GM19099 (cell line): ENCODE results near the gene TMEM272.

Experiments used
- POLR2A ChIP-seq: IDR thresholded peaks from 3 replicates; pipeline ENCODE4 v1.6.1; 2011; ENCODE audit warnings: low read depth; ENCODE audit not compliant: insufficient read length; ENCODE audit errors: extremely low read depth

The TMEM272 gene

GRCh38 chr13:51838240-51838846 lies 6.6 kb downstream of the TMEM272 start:
- TF ChIP-seq POLR2A = no peak

DNA sequence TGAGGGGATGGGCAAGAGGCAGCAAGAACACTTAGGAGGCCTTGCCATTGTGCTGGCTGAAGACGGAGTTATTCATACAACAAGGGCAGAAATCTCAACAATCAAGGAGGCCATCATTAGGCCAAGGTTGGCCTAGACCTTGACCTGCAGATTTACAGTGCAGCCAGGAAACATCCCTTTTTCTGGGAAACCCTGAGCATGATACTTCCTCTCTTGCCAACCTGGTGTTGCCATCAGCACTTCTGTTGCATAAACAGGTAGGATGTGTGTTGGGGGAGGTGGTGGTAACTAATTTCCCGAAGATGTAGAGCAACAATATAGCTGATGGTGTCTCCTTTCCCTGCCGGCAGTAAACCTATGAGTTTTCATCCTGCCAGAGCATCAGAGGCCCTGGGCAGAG lies 8.0 kb downstream of the TMEM272 start:
- TF ChIP-seq POLR2A = no peak

GRCh38 chr13:51834581-51835171 lies 10.3 kb downstream of the TMEM272 start:
- TF ChIP-seq POLR2A = no peak

- TF ChIP-seq POLR2A = no peak
Measured at GRCh38 chr13:51833980-51834379, 11.0 kb downstream of the TMEM272 start.

DNA sequence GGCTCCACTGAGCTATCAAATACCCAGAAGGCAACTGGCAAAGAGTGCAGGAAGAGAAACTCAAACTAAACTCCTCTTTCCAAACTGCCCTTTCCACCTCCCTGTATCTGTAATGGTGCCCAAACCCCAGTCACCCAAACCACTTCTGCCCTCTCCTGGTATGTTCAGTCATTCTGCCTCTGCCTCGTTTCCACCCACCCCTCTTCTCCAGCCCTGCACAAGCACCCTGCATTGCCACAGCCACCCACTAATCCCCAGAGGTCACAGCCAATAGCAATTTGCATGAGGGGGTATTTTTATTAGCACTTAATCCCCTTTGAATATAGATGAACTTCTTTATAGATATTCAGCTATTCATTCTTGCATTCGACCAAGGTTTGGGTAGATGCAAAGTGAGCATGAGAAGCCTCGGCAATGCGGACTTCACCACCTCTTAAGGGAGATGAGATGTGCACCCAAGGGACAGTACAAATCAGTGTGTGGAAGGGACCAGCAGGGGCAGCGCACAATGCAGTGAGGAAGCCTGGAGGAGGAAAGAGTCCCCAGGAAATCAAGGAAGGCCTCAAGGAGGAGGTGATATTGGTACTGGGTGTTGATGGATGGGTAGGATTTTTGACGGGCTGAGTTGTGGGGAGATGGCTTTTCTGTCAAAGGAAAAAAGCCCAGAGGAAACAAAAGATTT lies 12.4 kb downstream of the TMEM272 start:
- no peak for TF ChIP-seq POLR2A

DNA sequence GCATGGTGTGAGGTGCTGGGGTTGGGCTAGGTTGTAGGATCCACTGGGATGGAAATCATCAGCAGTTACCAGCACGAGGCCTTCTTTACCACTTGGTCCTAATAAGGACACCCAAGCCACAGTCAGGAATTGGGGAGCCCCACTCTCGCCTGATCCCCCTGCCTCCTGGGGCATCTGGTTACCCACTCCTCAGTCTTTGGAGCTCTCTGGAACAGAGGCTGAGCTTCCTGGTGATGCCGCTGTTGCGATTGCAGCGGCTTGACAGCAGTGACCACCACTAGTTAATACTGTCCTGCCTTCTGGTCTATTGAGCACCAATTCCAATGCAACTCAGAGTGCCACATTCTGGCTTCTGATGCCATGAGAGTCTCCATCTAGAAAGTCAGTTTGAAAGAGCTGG lies 13.5 kb downstream of the TMEM272 start:
- no peak for TF ChIP-seq POLR2A

GRCh38 chr13:51829568-51829899 lies 15.4 kb downstream of the TMEM272 start:
- TF ChIP-seq POLR2A = no peak

- TF ChIP-seq POLR2A = no peak
Measured at GRCh38 chr13:51828730-51829567, 16.0 kb downstream of the TMEM272 start.

DNA sequence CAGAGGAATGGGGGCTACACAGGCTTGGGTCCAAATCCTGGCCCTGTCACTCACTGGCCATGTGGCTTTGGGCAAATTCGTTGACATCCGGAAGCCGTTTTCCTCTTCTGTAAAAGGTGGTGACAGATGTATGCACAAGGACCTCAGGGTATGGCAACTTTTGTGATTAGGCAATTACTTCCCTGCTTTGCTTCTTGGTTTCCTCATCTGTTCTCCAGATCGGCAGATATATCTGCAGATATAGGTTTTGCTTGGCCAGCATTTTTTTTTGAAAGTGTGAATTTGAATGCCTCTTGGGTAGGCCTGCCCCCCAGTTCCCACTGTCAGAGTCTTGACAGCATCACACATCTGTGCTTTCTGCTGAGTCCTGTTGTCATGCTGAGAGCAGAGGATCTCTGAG lies 17.7 kb downstream of the TMEM272 start:
- TF ChIP-seq POLR2A = no peak

DNA sequence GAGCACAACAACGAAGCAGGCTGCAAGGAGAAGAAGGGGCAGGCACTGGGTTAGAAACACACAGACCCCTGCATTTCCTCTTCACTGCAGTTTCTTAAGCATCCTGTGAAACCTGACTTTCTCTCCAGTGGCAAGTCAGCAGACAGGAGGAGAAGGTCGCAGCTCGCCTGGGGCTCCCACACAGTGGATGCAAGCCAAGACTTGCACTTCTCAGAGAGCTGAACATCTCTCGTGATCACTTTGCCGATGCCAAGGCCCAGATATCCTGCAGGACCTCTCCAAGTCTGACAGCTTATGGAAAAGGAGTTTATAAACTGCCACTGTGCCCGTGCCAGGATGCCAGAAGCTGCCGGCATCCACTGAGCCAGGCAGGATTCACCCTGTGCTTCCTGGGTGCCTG lies 18.4 kb downstream of the TMEM272 start:
- no peak for TF ChIP-seq POLR2A

- TF ChIP-seq POLR2A = no peak
Measured at GRCh38 chr13:51825681-51826254, 19.2 kb downstream of the TMEM272 start.

GRCh38 chr13:51825165-51825592 lies 19.8 kb downstream of the TMEM272 start:
- no peak for TF ChIP-seq POLR2A

- no peak for TF ChIP-seq POLR2A
Measured at GRCh38 chr13:51823863-51824262, 21.1 kb downstream of the TMEM272 start.

DNA sequence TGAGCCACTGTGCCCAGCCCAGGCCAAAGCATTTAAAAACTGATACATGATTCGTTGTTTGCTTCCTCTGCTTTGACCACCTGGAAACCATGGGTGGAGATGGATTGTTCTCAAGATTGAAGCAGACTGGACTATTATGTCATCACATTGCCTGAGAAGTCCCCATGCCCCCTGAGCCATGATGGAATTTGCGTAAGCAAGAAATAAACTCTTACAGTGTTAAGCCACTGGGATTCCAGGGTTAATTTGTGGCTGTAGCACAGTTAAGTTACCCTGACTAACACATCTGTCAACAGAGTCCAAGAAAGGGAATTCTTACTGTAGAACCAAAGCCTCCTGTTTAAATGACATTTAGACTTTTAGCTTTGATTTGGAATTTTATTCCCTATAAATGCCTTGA lies 21.6 kb downstream of the TMEM272 start:
- TF ChIP-seq POLR2A = no peak
